Body of pancreas (tissue), 4 donors: ENCODE measurements around the gene COPA. TPM values are rescaled to one million over a fixed set of nuclear protein-coding genes. Genes with fewer than 3 reads are reported as not detected.

Experiments used
- ATAC-seq: fragments of 150-250 bp; one replicate; pipeline ENCODE4 v1.9.1; 2016
- DNase-seq, 4 donors: peaks; one replicate each; pipeline ENCODE4 v3.0.0-alpha.2; 2019
- H3K27ac ChIP-seq, 4 donors: fragments of 200-600 bp; sonication (generic); 1 replicate in 3 of 4; 2 replicates in 1 of 4; pipeline versions ENCODE4 v1.5.1 to v1.6.1; 2016 to 2019; ENCODE audit warnings: mild to moderate bottlenecking in 1 of 4, mixed read lengths in 1 of 4, moderate library complexity in 1 of 4
- H3K27me3 ChIP-seq, 2 donors: fragments of 200-600 bp; sonication (generic); one replicate each; pipeline ENCODE4 v1.6.0; 2016; ENCODE audit warnings: mild to moderate bottlenecking in 1 of 2
- H3K36me3 ChIP-seq, 2 donors: fragments of 200-600 bp; sonication (generic); replicated peaks in 1 of 2; 2 replicates each; pipeline ENCODE4 v1.5.1; 2016; ENCODE audit warnings: low read depth in 2 of 2; ENCODE audit not compliant: insufficient read depth in 1 of 2
- H3K4me1 ChIP-seq: fragments of 200-600 bp; sonication (generic); one replicate; pipeline ENCODE4 v1.6.0; 2016
- H3K4me3 ChIP-seq, 2 donors: fragments of 200-600 bp; sonication (generic); 1 replicate in 1 of 2; 2 replicates in 1 of 2; pipeline ENCODE4 v1.5.1; 2016 to 2019
- H3K9me3 ChIP-seq, 3 donors: fragments of 200-600 bp; sonication (generic); 1 replicate in 2 of 3; 2 replicates in 1 of 3; pipeline ENCODE4 v1.5.1; 2016
- CTCF ChIP-seq, 7 experiments: fragments of 450-650 bp in 4 of 7; fragments of 200-600 bp in 3 of 7; sonication (generic) in 3 of 7; IDR thresholded peaks; one replicate each; pipeline ENCODE4 v1.5.1; 2016 to 2019; ENCODE audit warnings: antibody characterized with exemption in 7 of 7
- POLR2A ChIP-seq, 3 donors: fragments of 450-650 bp; IDR thresholded peaks; one replicate each; pipeline ENCODE4 v1.6.1; 2016; ENCODE audit warnings: antibody characterized with exemption in 3 of 3, mild to moderate bottlenecking in 2 of 3
- WGBS, 2 donors: methylation state at CpG; one replicate each; pipeline ENCODE4 v1.1.5; 2017; 5-methylcytosine and 5-hydroxymethylcytosine counted together
- intact Hi-C: fragments of 100-400 bp; cut with DNase I; formaldehyde crosslinking; loops from one replicate; pipeline ENCODE4 v1.15.1; 2023
- total RNA-seq, 2 donors: library from RNA; depleted of rRNA; stranded (reverse); fragments of >200 nt; gene quantifications; one replicate each; pipeline ENCODE4 v1.1.0, GENCODE V29; 2016

The COPA gene
- total RNA-seq, 2 donors from 2014 or later = 75.8 to 86.7 TPM

GRCh38 chr1:160308451-160309184, 34.4 kb downstream of the COPA start:
- ATAC-seq = no peak

GRCh38 chr1:160307118-160307791, 35.8 kb downstream of the COPA start:
- Histone ChIP-seq H3K27ac (no peak overlapping the region), H3K36me3 (peaks cover 36 to 70% of the 10 kb centered on the region in 2 donors), H3K4me3 (no peak overlapping the region), H3K4me1 (no peaks in the 10 kb centered on the region), H3K27me3 (no peaks in the 10 kb centered on the region), H3K9me3 (no peaks in the 10 kb centered on the region)
- 93 to 95% methylated on average over 13 of the region's 13 CpGs for WGBS, 2 donors
- ATAC-seq = no peak
- intact Hi-C loops = no loop called here
- no peak for TF ChIP-seq POLR2A (IDR thresholded peaks at IDR 0.05)
- TF ChIP-seq CTCF (IDR thresholded peaks at IDR 0.05) = no peak
- no peak for DNase-seq

More at GRCh38 chr1:160308451-160309184, 34.4 kb downstream of the COPA start:
- Histone ChIP-seq H3K9me3 (no peaks in the 10 kb centered on the region), H3K4me1 (no peaks in the 10 kb centered on the region), H3K4me3 (no peak overlapping the region), H3K27ac (no peak overlapping the region), H3K27me3 (no peaks in the 10 kb centered on the region), H3K36me3 (peaks cover 44 to 76% of the 10 kb centered on the region in 2 donors)
- DNase-seq = no peak
- TF ChIP-seq CTCF (IDR thresholded peaks at IDR 0.05) (no peak), POLR2A (IDR thresholded peaks at IDR 0.05) (no peak)
- 80 to 82% methylated on average over 4 of the region's 4 CpGs for WGBS, 2 donors
- intact Hi-C loops = no loop called here

- intact Hi-C loops = no loop called here
- no peak for DNase-seq
- no peaks in the 10 kb centered on the region for H3K4me1 ChIP-seq
- H3K27ac ChIP-seq = no peak overlapping the region
- no peak for TF ChIP-seq POLR2A (IDR thresholded peaks at IDR 0.05)
- H3K27me3 ChIP-seq = no peaks in the 10 kb centered on the region
- no peaks in the 10 kb centered on the region for H3K9me3 ChIP-seq
- no peak for ATAC-seq
- 83 to 87% methylated on average over 7 of the region's 7 CpGs for WGBS, 2 donors
- peaks cover 11 to 61% of the 10 kb centered on the region in 2 donors for H3K36me3 ChIP-seq
- H3K4me3 ChIP-seq = no peak overlapping the region
Observed at GRCh38 chr1:160300173-160300572, 42.9 kb downstream of the COPA start.

- Histone ChIP-seq H3K27me3 (no peaks in the 10 kb centered on the region), H3K9me3 (no peaks in the 10 kb centered on the region), H3K27ac (no peak overlapping the region), H3K4me1 (no peaks in the 10 kb centered on the region), H3K4me3 (no peak overlapping the region), H3K36me3 (peaks cover 26 to 74% of the 10 kb centered on the region in 2 donors)
- 90 to 100% methylated on average over 1 of the region's 1 CpG for WGBS, 2 donors
- ATAC-seq (no peak), DNase-seq (no peak)
- no peak for TF ChIP-seq CTCF (IDR thresholded peaks at IDR 0.05)
- no peak for TF ChIP-seq POLR2A (IDR thresholded peaks at IDR 0.05)
- intact Hi-C loops = loop anchor here (10.0 kb wide), 1 partner anchor 101 kb away; the partner anchor contains the start of gene CASQ1
Observed at GRCh38 chr1:160296036-160296435, 47.0 kb downstream of the COPA start.
